GM19238 (cell line): ENCODE results near the gene NR1H3.

ENCODE experiments used
- DNase-seq: peaks from one replicate; pipeline ENCODE4 v3.0.0; 2011; ENCODE audit warnings: low spot score; ENCODE audit not compliant: insufficient read length

NR1H3 gene

DNA sequence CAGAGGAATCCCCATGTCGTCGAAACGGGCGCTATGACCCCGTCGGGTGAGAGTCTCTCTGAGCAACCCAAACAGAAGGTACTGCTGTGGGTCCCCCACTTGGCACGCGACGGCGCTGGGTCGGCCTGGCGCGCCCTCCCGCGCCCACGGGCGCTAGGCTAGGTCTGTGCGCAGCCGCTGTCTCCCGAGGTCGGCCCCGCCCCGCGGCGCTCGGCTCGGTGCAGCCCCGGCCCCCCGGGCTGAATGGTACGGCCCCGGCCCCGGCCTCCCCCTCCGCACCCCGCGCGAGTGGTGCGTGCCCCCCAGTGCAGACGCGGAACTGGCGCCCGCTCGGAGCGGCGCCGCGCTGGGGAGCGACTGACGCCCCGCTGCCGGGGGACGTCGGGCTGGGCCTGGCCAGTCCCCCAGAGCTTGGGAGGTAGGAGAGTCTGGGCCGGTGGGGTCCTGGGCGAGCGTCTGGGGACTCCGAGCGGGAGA is 12.1 kb downstream of the NR1H3 start, which contains the start of gene MADD:
Gene MADD (plus strand): TSS at position 305 of the 477 bp plus-strand sequence.
- DNase-seq: peak; percentile 96

DNA sequence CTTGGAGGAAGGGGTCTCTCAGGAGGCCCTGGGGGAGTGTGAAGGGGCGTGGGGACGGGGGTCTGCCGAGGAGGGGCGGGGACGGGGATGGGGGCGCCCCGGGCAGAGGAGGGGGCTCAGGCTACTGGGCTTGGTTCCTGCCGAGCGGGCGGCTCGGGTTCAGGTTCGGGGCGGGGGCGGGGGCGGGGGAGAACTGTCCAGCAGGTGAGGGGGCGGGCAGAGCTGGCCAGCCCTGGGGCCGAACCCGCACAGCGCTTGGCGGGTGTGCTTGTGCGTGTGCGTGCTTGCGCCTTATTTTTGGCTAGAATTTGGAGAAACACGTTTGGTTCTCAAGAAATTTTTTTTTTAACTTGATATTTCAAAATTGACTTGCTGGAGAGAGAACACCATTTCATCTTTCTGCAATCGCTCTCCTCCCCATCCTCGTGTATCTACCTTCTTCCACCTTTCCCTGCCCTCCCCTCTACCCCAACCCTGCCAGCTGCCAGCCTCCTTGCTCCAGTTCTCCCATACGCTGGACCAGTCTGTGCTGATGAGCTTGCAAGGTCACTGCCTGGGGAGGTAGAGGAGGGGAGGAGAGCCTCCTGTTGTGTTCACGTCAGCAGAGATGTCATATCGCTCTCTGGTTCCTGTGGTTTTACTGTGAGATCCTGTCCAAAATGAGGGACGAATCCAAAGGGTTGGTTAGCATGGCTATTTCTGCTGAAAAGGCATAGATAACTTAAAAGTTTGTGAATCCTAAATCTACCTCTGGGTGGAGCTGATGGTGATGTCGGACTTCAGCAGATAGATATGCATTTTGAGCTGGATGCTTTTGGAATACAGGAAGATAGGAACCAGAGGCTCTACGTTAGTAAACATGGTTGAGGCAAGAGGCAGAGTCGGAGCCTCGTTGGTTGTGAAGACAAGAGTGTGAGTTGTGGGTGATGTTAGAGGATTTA is 12.8 kb downstream of the NR1H3 start:
- DNase-seq: no peak

DNA sequence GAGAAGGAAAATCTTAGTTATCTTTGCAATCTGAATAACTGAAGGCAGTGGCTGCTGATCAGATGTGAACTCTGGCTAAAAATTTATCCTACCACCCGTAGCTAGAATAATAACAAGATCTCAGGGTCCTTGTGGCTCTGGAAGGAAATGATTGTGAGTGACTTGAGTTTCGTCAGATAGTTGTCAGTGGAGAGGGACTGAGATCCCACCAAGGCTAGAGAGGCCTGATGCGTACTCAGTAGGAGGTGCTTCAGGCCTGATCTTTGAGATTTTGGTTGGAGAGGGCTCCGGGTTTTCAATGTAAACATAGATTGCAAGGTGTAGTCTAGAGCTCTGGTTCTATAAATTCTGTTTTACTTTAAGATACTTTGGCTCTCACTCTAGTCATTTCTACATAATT is 13.5 kb downstream of the NR1H3 start:
- DNase-seq: no peak

DNA sequence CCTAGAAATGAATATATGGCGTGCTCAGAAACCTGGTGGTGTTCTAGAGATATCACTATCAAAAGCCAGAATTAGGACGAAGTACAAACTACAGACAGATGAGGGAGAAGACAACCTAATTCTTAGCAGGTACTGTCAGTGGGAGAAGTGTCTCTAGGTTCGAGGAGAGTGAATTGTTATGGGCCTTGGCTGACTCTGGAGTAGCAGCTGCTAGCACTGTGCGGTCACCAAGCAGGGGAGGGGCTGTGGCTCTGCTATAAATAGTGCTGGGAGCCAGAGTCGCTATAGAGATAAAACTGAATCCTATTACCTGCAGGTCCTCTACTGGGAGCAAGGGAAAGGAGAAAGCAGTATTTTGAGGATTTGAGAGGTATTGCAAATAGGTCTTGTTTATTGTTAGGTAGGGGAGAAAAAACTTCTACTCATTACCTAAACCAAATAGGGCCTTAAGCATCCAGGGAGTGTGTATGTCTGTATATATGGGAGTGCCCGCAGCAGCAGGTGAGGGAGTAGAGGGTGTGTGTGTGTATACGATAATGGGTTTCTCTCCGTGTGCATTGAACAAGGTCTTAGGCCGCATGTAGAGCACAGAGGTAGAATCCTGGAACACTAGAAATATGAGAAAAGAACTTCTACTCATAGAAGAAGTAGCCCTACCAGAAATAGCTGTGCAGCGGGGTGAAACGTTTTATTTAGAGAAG is 14.3 kb downstream of the NR1H3 start:
- no peak for DNase-seq

DNA sequence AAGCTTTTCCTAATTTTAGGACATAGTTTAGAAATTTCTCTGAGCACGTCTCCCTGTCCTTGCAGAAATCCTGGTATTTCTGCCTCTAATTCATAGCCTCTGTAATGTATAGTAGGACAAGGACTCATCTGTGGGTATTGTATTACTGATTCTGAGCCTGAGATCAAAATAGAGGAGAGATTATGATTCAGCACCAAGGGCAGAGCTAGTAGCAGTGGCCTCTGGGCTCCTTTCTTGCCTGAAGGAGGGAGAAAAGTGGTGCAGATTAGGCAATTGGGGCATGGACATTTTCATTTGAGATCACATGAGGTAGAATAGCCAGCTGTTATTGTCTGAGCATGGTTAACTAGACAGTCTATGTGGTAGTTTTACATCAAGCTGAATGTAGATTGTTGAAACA is 14.9 kb downstream of the NR1H3 start:
- DNase-seq: no peak

DNA sequence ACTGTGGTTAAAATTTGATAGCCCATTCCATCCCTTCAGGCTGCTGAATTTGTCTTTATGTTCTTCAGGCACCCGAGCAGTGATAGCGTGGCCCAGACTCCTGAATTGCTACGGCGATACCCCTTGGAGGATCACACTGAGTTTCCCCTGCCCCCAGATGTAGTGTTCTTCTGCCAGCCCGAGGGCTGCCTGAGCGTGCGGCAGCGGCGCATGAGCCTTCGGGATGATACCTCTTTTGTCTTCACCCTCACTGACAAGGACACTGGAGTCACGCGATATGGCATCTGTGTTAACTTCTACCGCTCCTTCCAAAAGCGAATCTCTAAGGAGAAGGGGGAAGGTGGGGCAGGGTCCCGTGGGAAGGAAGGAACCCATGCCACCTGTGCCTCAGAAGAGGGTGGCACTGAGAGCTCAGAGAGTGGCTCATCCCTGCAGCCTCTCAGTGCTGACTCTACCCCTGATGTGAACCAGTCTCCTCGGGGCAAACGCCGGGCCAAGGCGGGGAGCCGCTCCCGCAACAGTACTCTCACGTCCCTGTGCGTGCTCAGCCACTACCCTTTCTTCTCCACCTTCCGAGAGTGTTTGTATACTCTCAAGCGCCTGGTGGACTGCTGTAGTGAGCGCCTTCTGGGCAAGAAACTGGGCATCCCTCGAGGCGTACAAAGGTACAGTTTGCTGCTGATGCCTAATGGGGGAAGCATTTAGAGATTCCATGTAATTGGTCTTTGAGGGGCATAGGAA is 16.9 kb downstream of the NR1H3 start:
- DNase-seq: no peak

DNA sequence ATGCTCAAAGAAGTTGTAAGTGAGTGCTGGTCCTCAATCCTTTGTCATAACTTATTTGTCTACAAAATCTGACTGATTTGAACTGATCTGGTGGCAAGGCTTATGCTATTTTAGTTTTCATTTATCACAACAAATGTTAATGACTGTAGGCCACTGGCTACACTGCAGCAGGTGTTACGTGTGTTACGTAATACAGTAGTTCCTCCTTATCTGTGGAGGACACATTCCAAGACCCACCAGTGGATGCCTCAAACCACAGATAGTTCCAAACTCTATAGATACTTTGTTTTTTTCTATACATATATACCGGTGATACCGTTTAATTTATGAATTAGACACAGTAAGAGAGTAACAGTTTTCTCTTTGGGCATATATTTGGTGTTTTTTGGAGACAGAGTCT is 19.1 kb downstream of the NR1H3 start:
- DNase-seq: no peak

DNA sequence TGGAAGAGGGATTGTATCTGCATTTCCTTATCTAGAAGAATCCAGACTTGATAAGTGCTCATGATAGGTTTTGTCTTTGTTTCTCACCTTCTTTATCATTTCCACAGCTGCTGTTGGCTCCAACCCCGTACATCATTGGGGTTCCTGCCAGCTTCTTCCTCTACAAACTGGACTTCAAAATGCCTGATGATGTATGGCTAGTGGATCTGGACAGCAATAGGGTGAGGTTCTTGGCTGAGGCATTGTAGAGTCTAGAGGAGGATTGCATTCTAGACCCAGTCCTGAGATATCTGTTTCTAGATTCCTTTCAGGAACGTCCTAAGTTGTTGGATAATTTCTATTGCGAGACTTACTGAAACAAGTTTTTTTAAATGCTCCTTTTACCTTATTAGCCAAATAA is 20.3 kb downstream of the NR1H3 start:
- no peak for DNase-seq

DNA sequence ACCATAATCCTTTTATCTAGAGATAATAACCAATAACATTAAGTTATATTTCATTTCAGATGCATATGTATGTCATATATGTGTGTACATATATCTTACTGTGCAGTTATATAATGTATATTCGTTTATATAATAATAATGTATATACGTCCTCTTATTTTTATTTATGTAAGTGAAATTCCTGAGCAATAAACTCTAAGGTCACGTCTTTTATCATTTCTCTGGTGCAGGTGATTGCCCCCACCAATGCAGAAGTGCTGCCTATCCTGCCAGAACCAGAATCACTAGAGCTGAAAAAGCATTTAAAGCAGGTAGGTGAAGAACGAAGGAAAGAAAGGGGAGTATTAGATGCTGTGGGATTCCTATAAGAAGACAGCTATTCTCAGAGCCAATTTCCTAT is 21.0 kb downstream of the NR1H3 start:
- no peak for DNase-seq

DNA sequence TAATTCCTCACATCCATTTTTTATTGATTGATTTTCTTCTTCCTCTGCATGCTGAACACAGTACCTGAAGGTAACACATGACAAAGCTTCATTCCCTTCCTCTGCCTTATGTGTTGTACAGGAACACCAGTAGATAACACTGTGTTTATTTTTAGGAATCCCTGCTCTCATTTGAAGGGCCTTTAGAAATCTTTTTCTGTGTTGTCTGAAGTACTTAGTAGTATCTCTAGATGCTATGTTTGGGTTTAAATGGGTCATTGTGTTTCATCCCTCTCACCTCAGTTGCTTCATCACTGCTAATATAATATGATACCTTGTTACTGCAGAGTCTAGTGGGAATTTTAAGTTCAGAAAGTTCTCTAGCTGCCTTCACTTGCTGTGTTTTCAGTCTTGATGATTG is 22.3 kb downstream of the NR1H3 start:
- no peak for DNase-seq

DNA sequence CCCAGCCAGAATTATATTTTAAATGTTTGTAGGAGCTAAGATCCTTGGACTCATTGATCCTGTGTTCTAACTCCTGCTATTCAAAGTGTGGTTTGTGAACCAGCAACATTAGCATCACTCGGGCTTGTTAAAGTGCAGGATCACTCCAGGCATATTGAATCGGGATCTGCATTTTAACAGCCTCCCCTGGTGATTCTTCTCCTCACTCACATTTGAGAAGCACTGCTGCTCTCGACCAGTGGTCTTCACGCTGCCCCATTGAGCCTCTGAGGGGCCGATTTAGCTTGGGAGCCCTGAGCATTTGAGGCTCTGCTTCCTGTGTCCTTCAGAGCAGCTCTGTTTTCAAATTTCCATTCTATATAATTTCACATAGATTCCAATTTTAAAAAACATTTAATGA is 23.1 kb downstream of the NR1H3 start:
- DNase-seq: no peak

DNA sequence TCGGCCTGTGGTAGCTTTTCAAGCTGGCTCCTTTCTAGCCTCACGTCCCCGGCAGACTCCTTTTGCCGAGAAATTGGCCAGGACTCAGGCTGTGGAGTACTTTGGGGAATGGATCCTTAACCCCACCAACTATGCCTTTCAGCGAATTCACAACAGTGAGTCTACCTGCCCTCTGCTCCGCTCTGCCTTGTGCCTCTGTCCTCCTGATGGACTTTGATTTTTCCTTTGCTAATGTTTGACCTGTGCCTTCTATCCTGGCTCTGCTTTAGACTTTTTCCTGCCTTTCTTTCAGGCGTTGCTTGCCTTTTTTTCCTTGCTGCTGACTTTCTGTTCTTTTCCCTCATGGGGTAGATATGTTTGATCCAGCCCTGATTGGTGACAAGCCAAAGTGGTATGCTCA is 24.7 kb downstream of the NR1H3 start:
- DNase-seq: no peak

DNA sequence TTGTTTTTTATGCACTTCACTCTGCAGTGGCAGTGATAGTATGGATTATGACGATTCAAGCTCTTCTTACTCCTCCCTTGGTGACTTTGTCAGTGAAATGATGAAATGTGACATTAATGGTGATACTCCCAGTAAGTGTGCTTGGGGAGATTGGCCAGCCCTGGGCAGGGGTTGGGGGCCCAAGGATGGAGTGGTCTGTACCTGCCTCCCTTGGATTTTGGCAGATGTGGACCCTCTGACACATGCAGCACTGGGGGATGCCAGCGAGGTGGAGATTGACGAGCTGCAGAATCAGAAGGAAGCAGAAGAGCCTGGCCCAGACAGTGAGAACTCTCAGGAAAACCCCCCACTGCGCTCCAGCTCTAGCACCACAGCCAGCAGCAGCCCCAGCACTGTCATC is 26.4 kb downstream of the NR1H3 start:
- DNase-seq: no peak

DNA sequence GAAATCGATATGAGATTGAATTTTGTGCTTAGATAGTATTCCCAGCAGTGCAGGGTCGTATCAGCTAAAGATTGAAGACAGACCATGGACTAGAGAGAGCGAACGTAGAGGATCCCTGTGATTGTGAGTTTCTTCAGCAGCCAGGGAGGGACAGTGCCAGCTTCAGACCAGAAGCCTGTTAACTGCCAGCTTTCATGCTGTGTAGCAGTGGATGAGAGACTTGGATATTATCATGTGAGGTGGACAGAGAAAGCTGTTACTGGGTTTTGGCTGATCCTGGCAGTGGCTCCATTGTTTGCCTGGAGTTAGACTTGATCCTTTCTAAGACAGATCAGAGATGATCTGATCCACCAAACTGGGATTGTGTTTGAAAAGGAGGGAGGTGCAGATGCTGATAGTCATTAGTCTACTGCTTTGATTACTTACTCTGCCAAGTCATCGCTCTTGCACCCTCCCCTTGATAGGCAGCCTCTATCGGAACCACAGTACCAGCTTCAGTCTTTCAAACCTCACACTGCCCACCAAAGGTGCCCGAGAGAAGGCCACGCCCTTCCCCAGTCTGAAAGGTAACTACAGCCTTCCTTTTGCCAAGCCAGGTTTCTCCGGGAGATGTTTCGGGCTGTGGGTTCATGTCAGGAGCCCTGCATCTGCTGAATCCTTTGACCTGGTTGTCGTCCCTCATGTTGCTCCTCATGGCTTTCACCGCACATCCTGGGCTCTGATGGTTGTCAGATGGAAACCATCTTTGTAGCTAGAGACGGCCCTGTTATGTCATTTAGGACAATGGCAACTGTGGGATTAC is 28.4 kb downstream of the NR1H3 start:
- no peak for DNase-seq

DNA sequence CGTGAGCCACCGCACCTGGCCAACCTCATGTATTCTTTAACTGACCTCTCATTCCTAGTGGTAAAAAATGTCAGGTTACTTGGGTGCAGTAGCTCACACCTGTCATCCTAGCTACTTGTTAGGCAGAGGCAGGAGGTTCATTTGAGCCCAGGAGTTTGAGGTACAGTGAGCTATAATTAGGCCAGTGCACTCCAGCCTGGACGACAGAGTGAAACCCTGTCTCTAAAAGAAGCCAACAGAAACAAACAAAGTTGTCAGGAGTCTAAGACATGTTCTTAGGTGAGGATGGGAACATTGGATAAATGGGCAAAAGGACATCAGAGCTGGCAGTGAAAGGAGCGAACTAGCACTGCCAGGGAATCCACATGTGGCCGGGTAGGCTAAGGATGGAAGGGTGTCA is 30.3 kb downstream of the NR1H3 start:
- DNase-seq: no peak

DNA sequence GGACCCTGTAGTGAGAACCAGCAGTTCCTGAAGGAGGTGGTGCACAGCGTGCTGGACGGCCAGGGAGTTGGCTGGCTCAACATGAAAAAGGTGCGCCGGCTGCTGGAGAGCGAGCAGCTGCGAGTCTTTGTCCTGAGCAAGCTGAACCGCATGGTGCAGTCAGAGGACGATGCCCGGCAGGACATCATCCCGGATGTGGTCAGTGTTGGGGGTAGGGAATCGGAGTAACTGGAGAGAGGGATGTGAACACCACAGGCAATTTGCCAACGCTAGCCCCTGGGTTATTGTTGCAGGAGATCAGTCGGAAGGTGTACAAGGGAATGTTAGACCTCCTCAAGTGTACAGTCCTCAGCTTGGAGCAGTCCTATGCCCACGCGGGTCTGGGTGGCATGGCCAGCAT is 32.1 kb downstream of the NR1H3 start:
- DNase-seq: no peak

DNA sequence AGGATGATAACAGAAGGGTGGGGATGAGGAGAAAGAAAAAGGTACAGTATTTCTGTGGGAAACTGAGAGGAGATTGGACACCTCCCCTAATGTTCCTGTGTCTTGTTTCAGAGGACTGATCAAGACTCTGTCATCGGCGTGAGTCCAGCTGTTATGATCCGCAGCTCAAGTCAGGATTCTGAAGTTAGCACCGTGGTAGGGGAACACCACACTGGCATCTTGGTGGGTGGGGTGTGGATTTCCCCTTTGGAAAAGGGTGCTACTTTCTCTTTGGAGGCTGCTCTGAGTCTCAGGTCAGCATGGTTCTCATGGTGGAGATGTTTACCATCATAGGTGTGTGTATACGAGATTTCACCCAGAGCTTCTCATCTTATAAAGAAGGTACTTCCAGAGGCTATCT is 37.6 kb downstream of the NR1H3 start:
- no peak for DNase-seq

DNA sequence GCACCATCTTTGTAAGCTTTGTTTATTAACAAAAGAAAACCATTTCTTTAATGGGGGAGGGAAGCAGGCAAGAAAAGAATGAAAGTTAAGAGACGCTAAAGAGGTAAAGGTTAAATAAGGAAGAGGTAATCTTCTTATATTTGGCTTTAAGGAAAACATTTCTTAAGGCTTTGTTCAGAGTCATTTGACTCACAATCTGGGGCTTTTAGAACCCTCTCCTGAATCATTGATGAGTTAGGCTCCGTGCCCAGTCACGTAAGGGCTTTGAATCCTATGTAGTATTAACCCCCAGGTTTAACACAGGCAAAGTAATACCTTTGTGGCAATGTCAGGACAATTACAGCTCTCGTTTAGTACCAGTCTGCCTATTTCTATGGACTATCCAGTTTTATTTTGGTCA is 38.2 kb downstream of the NR1H3 start:
- DNase-seq: no peak

DNA sequence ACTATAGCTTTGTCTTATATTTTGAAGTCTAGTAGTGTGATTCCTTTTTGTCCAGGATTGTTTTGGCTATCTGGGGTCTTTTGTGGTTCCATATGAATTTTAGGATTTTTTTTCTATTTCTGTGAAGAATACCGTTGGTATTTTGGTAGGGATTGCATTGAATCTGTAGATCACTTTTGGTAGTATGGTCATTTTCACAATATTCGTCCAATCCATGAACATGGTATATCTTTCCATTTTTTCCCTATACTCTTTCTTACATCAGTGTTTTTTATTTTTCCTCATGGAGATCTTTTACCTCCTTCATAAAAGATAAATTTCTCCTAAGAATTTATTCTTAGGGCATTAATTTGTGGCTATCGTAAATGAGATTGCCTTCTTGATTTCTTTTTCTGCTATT is 41.3 kb downstream of the NR1H3 start:
- DNase-seq: no peak

DNA sequence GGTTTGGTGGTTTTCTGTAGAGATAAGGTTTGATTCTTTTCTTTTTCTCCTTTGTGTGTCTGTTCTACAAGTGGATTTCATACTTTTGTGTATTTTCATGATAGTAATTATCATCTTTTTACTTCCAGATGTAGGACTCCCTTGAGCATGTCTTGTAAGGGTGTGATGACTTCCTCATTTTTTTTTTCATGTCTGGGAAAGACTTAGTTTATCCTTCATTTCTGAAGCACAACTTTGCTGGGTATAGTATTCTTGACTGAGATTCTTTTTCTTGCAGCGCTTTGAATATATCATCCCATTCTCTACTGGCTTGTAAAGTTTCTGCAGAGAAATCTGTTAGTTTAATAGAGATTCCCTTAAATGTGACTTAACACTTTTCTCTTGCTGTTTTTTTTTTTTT is 45.1 kb downstream of the NR1H3 start:
- no peak for DNase-seq
